ENCODE data around the gene PACSIN1.

GRCh38 chr6:34540841-34541240, 75.0 kb downstream of the PACSIN1 start:
- no peak for TF ChIP-seq CTCF (IDR thresholded peaks at IDR 0.05)
- TF ChIP-seq POLR2A (IDR thresholded peaks at IDR 0.05): no peak
